Muscle of arm (tissue), 14 donors: ENCODE results near the gene LRRC4. TPM values are rescaled to one million over a fixed set of nuclear protein-coding genes. Genes with fewer than 3 reads are reported as not detected.

Source experiments
- DNase-seq: peaks from one replicate; pipeline ENCODE4 v3.0.0-alpha.2; 2013
- long read RNA-seq, 11 donors: transcript quantifications; one replicate each; lab custom pipeline, GENCODE V29; 2026
- polyA plus RNA-seq, 12 donors: library from polyadenylated mRNA; unstranded; fragments of 120-200 nt; gene quantifications; one replicate each; pipeline ENCODE4 v1.2.1, GENCODE V29; 2013; ENCODE audit not compliant: insufficient read length in 12 of 12

Gene LRRC4
- polyA plus RNA-seq: 1 to 10 TPM in 11 of 12 donors, not detected in 1; 2.3 to 7.3 (median 3.5) TPM
- long read RNA-seq, donor 1: 0 reads
- long read RNA-seq, donor 2: 0 reads
- long read RNA-seq, donor 3: 0 reads
- long read RNA-seq, donor 4: 0 reads
- long read RNA-seq, donor 5, partial matches to known transcripts: 0 of 1 reads
- long read RNA-seq, donor 5, other reads (novel, unspliced or antisense): 0 of 1 reads
- long read RNA-seq, donor 6: 0 reads
- long read RNA-seq, donor 7: 0 reads
- long read RNA-seq, donor 8, partial matches to known transcripts: 0 of 1 reads
- long read RNA-seq, donor 8, other reads (novel, unspliced or antisense): 0 of 1 reads
- long read RNA-seq, donor 9: 0 reads
- long read RNA-seq, donor 10, partial matches to known transcripts: 0 of 1 reads
- long read RNA-seq, donor 10, other reads (novel, unspliced or antisense): 0 of 1 reads
- long read RNA-seq, donor 11, partial matches to known transcripts: 0 of 1 reads
- long read RNA-seq, donor 11, other reads (novel, unspliced or antisense): 0 of 1 reads

- peak; percentile 29 for DNase-seq
Observed at GRCh38 chr7:128030654-128031611, at the start of gene LRRC4. TSS of gene LRRC4 (minus strand) at chr7:128031437. CDS start at chr7:128030640, 797 bp downstream.

DNA sequence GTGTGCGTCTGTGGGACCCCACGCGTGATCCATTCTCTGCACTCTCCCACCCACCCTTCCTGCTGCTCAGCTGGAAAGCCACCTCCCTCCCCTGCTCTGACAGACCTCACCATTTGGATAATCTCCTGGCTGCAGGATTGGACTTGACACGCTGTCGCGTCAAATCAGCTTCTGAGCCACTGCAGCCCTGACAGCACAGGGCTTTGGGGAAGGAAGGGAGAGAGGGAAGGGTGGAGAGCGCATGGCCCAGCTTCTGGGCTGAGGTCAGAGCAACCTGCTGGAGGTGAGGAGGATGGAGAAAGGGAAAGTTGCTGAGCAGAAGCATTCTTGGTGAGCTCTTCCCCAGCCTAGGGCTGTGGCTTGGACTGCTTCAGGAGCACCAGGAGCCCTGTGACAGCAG is 48.9 kb upstream of the LRRC4 start:
- no peak for DNase-seq

DNA sequence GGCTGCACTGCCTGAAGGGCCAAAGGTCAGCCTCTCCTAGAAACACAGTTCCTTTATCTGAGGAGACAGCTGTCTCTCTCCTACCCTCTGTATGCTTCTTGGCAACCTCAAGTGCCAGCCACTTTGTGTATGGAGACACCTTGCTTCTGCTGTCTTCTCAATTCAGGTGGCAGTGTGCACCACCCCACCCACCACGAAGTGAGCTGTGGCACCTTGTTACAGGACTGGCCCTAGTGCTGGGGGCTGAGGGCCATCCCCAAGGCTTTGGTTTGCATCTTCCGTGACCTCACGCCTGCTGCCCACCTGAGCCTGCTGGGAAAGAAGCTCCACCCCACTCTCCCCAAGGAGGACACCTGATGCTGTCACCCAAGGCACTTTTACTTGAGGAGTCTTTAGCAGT is 47.1 kb upstream of the LRRC4 start:
- DNase-seq: no peak

DNA sequence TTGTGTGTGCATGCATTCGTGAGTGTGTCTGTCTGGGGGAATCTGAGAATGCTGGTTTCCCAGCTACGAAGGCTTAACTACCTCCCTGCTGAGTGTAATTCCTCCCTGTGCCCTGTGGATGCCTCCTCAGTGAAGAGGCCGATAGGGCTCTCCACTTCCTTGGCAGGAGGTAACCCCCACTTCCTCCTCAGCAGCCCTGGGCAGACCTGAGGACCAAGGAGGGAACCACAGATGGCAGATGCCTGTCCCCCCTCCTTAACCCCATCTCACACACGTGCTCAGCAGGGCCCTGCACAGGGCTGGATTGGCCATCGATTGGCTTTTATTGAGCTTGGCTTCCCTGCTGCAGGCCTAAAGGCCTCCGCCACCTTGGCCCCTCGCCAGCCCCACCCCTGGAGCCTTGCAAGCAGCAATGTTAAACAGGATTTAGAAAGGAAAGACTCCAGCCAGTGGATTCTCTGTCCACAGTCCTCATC is 45.6 kb upstream of the LRRC4 start:
- DNase-seq: peak; percentile 45

DNA sequence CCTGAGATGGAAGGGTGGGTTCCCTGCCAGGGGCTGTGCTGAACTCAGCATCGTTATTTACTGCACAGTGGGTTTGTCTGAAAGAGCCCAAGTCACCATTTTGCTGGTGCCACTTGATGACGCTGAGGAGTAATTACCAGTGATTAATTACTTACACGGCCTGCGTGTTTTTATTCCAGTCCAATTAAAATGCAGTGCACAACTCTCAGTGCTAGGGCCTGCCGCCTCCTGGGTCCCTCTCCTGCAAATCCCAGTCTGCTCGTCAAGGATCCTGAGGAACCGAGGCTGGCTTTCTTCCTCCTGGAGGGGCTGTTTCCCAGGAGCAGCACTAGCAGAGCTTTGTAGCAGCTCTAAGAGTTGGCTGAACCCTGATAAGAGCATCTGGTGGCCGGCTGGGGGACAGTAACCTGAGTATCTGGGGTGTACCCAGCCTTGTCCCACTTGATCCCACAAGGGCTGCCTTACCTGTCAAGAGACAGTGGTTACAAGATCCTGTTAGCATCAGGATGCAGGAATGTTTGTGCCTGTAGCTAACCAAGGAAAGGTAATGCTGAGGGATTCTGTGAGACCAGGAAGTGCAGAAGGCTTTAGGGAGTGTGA is 45.1 kb upstream of the LRRC4 start:
- no peak for DNase-seq

- no peak for DNase-seq
Observed at GRCh38 chr7:128075242-128076095, 44.2 kb upstream of the LRRC4 start.

DNA sequence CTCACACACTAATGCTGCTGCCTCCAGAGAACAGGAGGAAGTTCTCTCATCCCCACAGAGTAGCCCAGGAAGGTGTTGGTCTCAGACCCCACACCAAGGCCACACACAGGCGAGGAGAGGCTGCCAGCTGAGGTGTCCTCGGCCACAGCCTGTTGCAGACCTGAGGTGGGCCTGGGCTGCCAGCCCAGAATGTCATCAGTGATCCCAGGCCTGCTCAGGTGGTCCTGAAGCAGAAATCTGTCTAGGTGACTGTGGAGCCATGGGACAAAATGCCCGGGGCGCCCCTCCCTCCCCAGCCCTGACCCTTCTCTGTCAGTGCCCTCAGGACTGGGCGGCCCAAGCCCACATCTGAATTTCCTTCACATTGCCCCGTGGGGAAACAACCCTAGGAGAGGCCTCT is 43.5 kb upstream of the LRRC4 start:
- no peak for DNase-seq

DNA sequence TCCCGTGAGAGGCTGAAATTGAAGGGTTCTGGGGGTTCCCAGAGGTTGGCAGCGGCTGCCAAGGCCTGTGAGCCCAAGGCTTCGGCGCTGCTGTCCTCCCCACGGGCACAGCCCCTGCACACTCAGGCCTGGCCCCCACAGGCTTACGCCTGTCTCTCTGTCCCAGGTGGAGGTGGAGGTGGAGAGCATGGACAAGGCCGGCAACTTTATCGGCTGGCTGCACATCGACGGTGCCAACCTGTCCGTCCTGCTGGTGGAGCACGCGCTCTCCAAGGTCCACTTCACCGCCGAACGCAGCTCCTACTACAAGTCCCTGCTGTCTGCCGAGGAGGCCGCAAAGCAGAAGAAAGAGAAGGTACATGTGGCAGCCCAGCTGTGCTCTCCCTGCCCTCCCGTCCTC is 43.1 kb upstream of the LRRC4 start:
- DNase-seq: no peak

GRCh38 chr7:128073671-128074310 is 42.6 kb upstream of the LRRC4 start:
- DNase-seq: no peak

DNA sequence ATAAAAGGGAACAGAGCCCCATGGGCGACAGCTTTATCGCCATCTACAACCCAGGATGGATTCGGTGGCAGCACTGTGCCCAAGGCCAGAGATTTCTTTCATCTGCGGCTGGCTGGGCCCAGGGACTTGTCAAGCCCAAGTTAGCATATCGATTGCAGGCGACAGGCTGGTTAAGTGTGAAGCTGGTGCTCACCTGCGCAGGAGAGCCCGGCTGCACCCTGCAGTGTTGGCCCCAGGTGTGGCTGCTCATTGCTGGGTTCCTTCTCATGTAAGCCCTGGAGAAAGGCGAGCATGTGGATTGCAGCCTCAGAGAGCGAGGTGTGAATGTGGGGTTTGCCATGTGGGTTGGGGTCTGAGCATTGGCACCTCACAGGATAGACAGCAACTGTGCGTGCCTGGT is 40.6 kb upstream of the LRRC4 start:
- DNase-seq: no peak

GRCh38 chr7:128071376-128071775 is 40.1 kb upstream of the LRRC4 start:
- no peak for DNase-seq

- no peak for DNase-seq
Observed at GRCh38 chr7:128069373-128070364, 38.4 kb upstream of the LRRC4 start.

DNA sequence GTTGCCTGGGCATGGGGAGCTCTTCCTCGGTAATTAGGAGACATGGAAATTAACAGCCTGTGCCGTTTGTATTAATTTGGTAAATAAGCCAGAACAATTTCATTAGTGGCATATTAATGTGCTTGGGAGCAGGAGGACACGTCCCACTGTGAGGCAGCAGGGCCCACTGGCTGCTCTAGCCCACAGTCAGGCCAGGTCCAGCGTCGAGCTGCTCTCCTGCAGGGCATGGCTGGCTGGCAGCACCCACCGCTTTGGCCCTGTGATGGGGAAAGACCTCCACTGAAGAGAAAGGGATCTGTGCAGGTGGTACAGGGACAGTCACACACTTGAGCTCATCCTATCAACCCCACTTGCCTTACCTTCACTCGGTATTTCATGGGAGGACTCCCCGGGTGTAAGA is 37.5 kb upstream of the LRRC4 start:
- DNase-seq: no peak

- no peak for DNase-seq
Observed at GRCh38 chr7:128067983-128068382, 36.7 kb upstream of the LRRC4 start.

- DNase-seq: no peak
Observed at GRCh38 chr7:128066858-128067257, 35.6 kb upstream of the LRRC4 start.

GRCh38 chr7:128066395-128066794 is 35.2 kb upstream of the LRRC4 start:
- DNase-seq: no peak

GRCh38 chr7:128065872-128066271 is 34.6 kb upstream of the LRRC4 start:
- DNase-seq: no peak

DNA sequence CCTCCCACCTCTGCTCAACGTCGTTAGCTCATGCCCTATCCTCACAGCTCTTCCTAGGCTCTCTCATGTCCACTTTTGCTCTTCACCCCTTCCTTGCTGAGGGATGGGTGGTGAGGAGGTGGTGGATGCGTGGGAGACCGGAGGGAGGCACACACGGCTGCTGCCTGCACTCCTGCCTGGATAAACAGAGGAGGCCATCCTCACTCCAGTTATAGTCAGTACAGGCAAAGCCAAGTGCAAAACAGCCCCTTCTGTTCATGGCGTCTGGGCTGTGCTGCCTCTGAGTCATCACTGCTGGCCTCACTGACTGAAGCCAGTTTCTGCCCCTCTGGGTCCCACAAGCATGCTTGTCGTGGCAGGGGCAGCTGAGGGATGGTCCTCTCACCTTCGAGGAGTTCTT is 31.9 kb upstream of the LRRC4 start:
- DNase-seq: no peak

- no peak for DNase-seq
Observed at GRCh38 chr7:128060018-128060417, 28.8 kb upstream of the LRRC4 start.
